ENCODE data around the gene PSMF1. TPM values are rescaled to one million over a fixed set of nuclear protein-coding genes. Genes with fewer than 3 reads are reported as not detected.

Gene PSMF1
- total RNA-seq, 1 donor from 2014 or later: 133 TPM

GRCh38 chr20:1202762-1203504 lies 84.5 kb downstream of the PSMF1 start, which contains the start of gene C20orf202:
Gene C20orf202, plus strand, starts transcription at chr20:1203454. Its CDS starts 132 bp downstream, at chr20:1203586.
- H3K27me3 Mint-ChIP-seq (ENCODE audit: low read depth, unreplicated experiment): peaks cover 19% of the 10 kb centered on the region

GRCh38 chr20:1203630-1204029 lies 85.2 kb downstream of the PSMF1 start:
- no peaks in the 10 kb centered on the region for H3K79me2 ChIP-seq (ENCODE audit: insufficient read depth, low read length)
- Mint-ChIP-seq H3K4me3 (ENCODE audit: unreplicated experiment) (no peak overlapping the region), H3K27me3 (ENCODE audit: low read depth, unreplicated experiment) (peaks cover 20% of the 10 kb centered on the region), H3K27ac (ENCODE audit: unreplicated experiment) (no peak overlapping the region), H3K9me3 (ENCODE audit: unreplicated experiment) (no peaks in the 10 kb centered on the region), H3K36me3 (ENCODE audit: low read depth, unreplicated experiment) (peaks cover 1% of the 10 kb centered on the region), H3K4me1 (ENCODE audit: low read depth, unreplicated experiment) (no peaks in the 10 kb centered on the region)
- H3K4me3 ChIP-seq (ENCODE audit: insufficient read depth, low read depth, low read length): no peak overlapping the region
- peaks cover 19% of the 10 kb centered on the region for H3K27me3 ChIP-seq (ENCODE audit: insufficient read depth, low read length)
- TF ChIP-seq EZH2 (IDR thresholded peaks at IDR 0.05; ENCODE audit: insufficient read depth, low read length) (no peak), CTCF (IDR thresholded peaks at IDR 0.05; ENCODE audit: insufficient read depth, low read depth, low read length) (no peak)
- H4K20me1 ChIP-seq (ENCODE audit: insufficient read depth, low read length): no peaks in the 10 kb centered on the region
- FAIRE-seq: no peak
- no peak overlapping the region for H3K4me2 ChIP-seq (ENCODE audit: low read length)
- no peak overlapping the region for H3K27ac ChIP-seq (ENCODE audit: low read depth, low read length)
- no peak overlapping the region for H2AFZ ChIP-seq (ENCODE audit: low read depth, low read length)
- no peaks in the 10 kb centered on the region for H3K9me3 ChIP-seq (ENCODE audit: insufficient read depth, low read depth, low read length)
- H3K4me1 ChIP-seq (ENCODE audit: insufficient read depth, low read length): no peaks in the 10 kb centered on the region
- no peak overlapping the region for H3K9ac ChIP-seq (ENCODE audit: low read length)
- H3K36me3 ChIP-seq (ENCODE audit: insufficient read depth, low read length): no peaks in the 10 kb centered on the region
- no peak for DNase-seq (ENCODE audit: low read depth)

More at GRCh38 chr20:1202762-1203504, 84.5 kb downstream of the PSMF1 start, which contains the start of gene C20orf202:
- Histone ChIP-seq H3K36me3 (ENCODE audit: insufficient read depth, low read length) (no peaks in the 10 kb centered on the region), H3K4me1 (ENCODE audit: insufficient read depth, low read length) (no peaks in the 10 kb centered on the region), H3K79me2 (ENCODE audit: insufficient read depth, low read length) (no peaks in the 10 kb centered on the region), H3K27me3 (ENCODE audit: insufficient read depth, low read length) (peaks cover 13% of the 10 kb centered on the region), H3K4me2 (ENCODE audit: low read length) (no peak within 1 kb of the TSS), H3K9ac (ENCODE audit: low read length) (no peak within 1 kb of the TSS), H3K27ac (ENCODE audit: low read depth, low read length) (no peak within 1 kb of the TSS), H3K4me3 (ENCODE audit: insufficient read depth, low read depth, low read length) (no peak within 1 kb of the TSS), H2AFZ (ENCODE audit: low read depth, low read length) (no peak within 1 kb of the TSS), H3K9me3 (ENCODE audit: insufficient read depth, low read depth, low read length) (no peaks in the 10 kb centered on the region), H4K20me1 (ENCODE audit: insufficient read depth, low read length) (no peaks in the 10 kb centered on the region)
- FAIRE-seq: no peak
- no peak for DNase-seq (ENCODE audit: low read depth)
- Mint-ChIP-seq H3K27ac (ENCODE audit: unreplicated experiment) (no peak within 1 kb of the TSS), H3K36me3 (ENCODE audit: low read depth, unreplicated experiment) (peaks cover 3% of the 10 kb centered on the region), H3K9me3 (ENCODE audit: unreplicated experiment) (no peaks in the 10 kb centered on the region), H3K4me1 (ENCODE audit: low read depth, unreplicated experiment) (no peaks in the 10 kb centered on the region), H3K4me3 (ENCODE audit: unreplicated experiment) (no peak within 1 kb of the TSS)
- no peak for TF ChIP-seq EZH2 (IDR thresholded peaks at IDR 0.05; ENCODE audit: insufficient read depth, low read length)
- TF ChIP-seq CTCF (IDR thresholded peaks at IDR 0.05; ENCODE audit: insufficient read depth, low read depth, low read length): no peak

GRCh38 chr20:1204113-1204512 lies 85.7 kb downstream of the PSMF1 start:
- Histone ChIP-seq H3K9ac (ENCODE audit: low read length) (no peak overlapping the region), H3K27ac (ENCODE audit: low read depth, low read length) (no peak overlapping the region), H3K4me1 (ENCODE audit: insufficient read depth, low read length) (no peaks in the 10 kb centered on the region), H3K79me2 (ENCODE audit: insufficient read depth, low read length) (no peaks in the 10 kb centered on the region), H3K36me3 (ENCODE audit: insufficient read depth, low read length) (no peaks in the 10 kb centered on the region), H3K9me3 (ENCODE audit: insufficient read depth, low read depth, low read length) (no peaks in the 10 kb centered on the region), H2AFZ (ENCODE audit: low read depth, low read length) (no peak overlapping the region), H4K20me1 (ENCODE audit: insufficient read depth, low read length) (no peaks in the 10 kb centered on the region), H3K27me3 (ENCODE audit: insufficient read depth, low read length) (peaks cover 22% of the 10 kb centered on the region), H3K4me3 (ENCODE audit: insufficient read depth, low read depth, low read length) (no peak overlapping the region), H3K4me2 (ENCODE audit: low read length) (no peak overlapping the region)
- DNase-seq (ENCODE audit: low read depth) (no peak), FAIRE-seq (no peak)
- Mint-ChIP-seq H3K27ac (ENCODE audit: unreplicated experiment) (no peak overlapping the region), H3K36me3 (ENCODE audit: low read depth, unreplicated experiment) (no peaks in the 10 kb centered on the region), H3K4me1 (ENCODE audit: low read depth, unreplicated experiment) (no peaks in the 10 kb centered on the region), H3K4me3 (ENCODE audit: unreplicated experiment) (no peak overlapping the region), H3K9me3 (ENCODE audit: unreplicated experiment) (no peaks in the 10 kb centered on the region), H3K27me3 (ENCODE audit: low read depth, unreplicated experiment) (peaks cover 20% of the 10 kb centered on the region)
- TF ChIP-seq EZH2 (IDR thresholded peaks at IDR 0.05; ENCODE audit: insufficient read depth, low read length) (no peak), CTCF (IDR thresholded peaks at IDR 0.05; ENCODE audit: insufficient read depth, low read depth, low read length) (no peak)
